ENCODE data around the gene FHL2. TPM values are rescaled to one million over a fixed set of nuclear protein-coding genes. Genes with fewer than 3 reads are reported as not detected.

Gene FHL2
- total and polyA plus RNA-seq, 2 of the 13 experiments (the other 11 are each of a cell fraction or from before 2014, with no cell fraction given), result 1.9 to 74.8 TPM

GRCh38 chr2:105329561-105330495 is 69.0 kb downstream of the FHL2 start, which contains the start of gene TGFBRAP1 (continued):
- no peak for TF ChIP-seq STAG1 (CRISPR knock-in tag; IDR thresholded peaks at IDR 0.05)
- TF ChIP-seq, protein P1, sequence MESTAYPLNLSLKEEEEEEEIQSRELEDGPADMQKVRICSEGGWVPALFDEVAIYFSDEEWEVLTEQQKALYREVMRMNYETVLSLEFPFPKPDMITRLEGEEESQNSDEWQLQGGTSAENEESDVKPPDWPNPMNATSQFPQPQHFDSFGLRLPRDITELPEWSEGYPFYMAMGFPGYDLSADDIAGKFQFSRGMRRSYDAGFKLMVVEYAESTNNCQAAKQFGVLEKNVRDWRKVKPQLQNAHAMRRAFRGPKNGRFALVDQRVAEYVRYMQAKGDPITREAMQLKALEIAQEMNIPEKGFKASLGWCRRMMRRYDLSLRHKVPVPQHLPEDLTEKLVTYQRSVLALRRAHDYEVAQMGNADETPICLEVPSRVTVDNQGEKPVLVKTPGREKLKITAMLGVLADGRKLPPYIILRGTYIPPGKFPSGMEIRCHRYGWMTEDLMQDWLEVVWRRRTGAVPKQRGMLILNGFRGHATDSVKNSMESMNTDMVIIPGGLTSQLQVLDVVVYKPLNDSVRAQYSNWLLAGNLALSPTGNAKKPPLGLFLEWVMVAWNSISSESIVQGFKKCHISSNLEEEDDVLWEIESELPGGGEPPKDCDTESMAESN (CRISPR knock-in tag; conservative IDR thresholded peaks at IDR 0.05), result peak; percentile 85; the same call in 1 of the 2 replicates
- TF ChIP-seq MBNL3 (CRISPR knock-in tag; conservative IDR thresholded peaks at IDR 0.05), result no peak
- no peak for TF ChIP-seq ZNF597 (CRISPR knock-in tag; IDR thresholded peaks at IDR 0.05)
- TF ChIP-seq AHDC1 (CRISPR knock-in tag; IDR thresholded peaks at IDR 0.05; ENCODE audit: borderline replicate concordance), result no peak
- TF ChIP-seq JUNB (CRISPR knock-in tag; IDR thresholded peaks at IDR 0.05; ENCODE audit: borderline replicate concordance), result no peak
- TF ChIP-seq RBAK (CRISPR knock-in tag; IDR thresholded peaks at IDR 0.05), result no peak
- no peak; the same call in 1 of the 2 replicates for TF ChIP-seq ZFP82 (CRISPR knock-in tag; IDR thresholded peaks at IDR 0.05; ENCODE audit: borderline replicate concordance)
- TF ChIP-seq SAP130 (CRISPR knock-in tag; IDR thresholded peaks at IDR 0.05; ENCODE audit: low read depth), result peak; percentile 29; the same call in 1 of the 2 replicates
- peak; percentile 90; the same call in 1 of the 2 replicates for TF ChIP-seq SRY (CRISPR knock-in tag; IDR thresholded peaks at IDR 0.05)
- TF ChIP-seq SMAD9 (CRISPR knock-in tag; IDR thresholded peaks at IDR 0.05), result no peak
- no peak for TF ChIP-seq ZNF530 (CRISPR knock-in tag; IDR thresholded peaks at IDR 0.05; ENCODE audit: low read depth)
- TF ChIP-seq ZNF556 (CRISPR knock-in tag; IDR thresholded peaks at IDR 0.05; ENCODE audit: borderline replicate concordance), result peak; percentile 35; the same call in 1 of the 2 replicates
- TF ChIP-seq HDAC2 (CRISPR knock-in tag; IDR thresholded peaks at IDR 0.05), result 0 out of 2 replicates have a peak, but pooled peaks have one; percentile 23
- TF ChIP-seq, protein P2, sequence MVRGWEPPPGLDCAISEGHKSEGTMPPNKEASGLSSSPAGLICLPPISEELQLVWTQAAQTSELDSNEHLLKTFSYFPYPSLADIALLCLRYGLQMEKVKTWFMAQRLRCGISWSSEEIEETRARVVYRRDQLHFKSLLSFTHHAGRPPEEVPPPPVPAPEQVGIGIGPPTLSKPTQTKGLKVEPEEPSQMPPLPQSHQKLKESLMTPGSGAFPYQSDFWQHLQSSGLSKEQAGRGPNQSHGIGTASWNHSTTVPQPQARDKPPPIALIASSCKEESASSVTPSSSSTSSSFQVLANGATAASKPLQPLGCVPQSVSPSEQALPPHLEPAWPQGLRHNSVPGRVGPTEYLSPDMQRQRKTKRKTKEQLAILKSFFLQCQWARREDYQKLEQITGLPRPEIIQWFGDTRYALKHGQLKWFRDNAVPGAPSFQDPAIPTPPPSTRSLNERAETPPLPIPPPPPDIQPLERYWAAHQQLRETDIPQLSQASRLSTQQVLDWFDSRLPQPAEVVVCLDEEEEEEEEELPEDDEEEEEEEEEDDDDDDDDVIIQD (CRISPR knock-in tag; IDR thresholded peaks at IDR 0.05; ENCODE audit: low read depth), result no peak
- TF ChIP-seq ZMYM3 (CRISPR knock-in tag; IDR thresholded peaks at IDR 0.05), result peak; percentile 33; the same call in 1 of the 2 replicates
- no peak for TF ChIP-seq ZNF616 (CRISPR knock-in tag; IDR thresholded peaks at IDR 0.05; ENCODE audit: low read depth)

Data from HepG2 (cell line).